ENCODE data around the gene RAP1GAP. TPM values are rescaled to one million over a fixed set of nuclear protein-coding genes. Genes with fewer than 3 reads are reported as not detected.

Gene RAP1GAP
- total RNA-seq, 6 experiments from 2014 or later = 0.07 to 0.19 TPM; not detected in 4

GRCh38 chr1:21630571-21631343 lies 38.4 kb downstream of the RAP1GAP start:
- no peak for TF ChIP-seq CTCF (IDR thresholded peaks at IDR 0.05)
- no peak overlapping the region for H3K4me3 Mint-ChIP-seq

GRCh38 chr1:21629971-21630370 lies 39.2 kb downstream of the RAP1GAP start:
- H3K27me3 Mint-ChIP-seq (ENCODE audit: insufficient read depth) = peaks cover 37% of the 10 kb centered on the region
- no peak for TF ChIP-seq CTCF (IDR thresholded peaks at IDR 0.05)
- no peaks in the 10 kb centered on the region for H3K4me1 Mint-ChIP-seq (ENCODE audit: low read depth)
- no peak overlapping the region for H3K4me3 Mint-ChIP-seq
- no peaks in the 10 kb centered on the region for H3K9me3 Mint-ChIP-seq
- no peaks in the 10 kb centered on the region for H3K36me3 Mint-ChIP-seq (ENCODE audit: low read depth)
- no peak overlapping the region for H3K27ac Mint-ChIP-seq
- no peak for DNase-seq

More at GRCh38 chr1:21630571-21631343, 38.4 kb downstream of the RAP1GAP start:
- H3K36me3 Mint-ChIP-seq (ENCODE audit: low read depth) = no peaks in the 10 kb centered on the region
- H3K9me3 Mint-ChIP-seq = no peaks in the 10 kb centered on the region
- H3K27me3 Mint-ChIP-seq (ENCODE audit: insufficient read depth) = peaks cover 41% of the 10 kb centered on the region
- H3K4me1 Mint-ChIP-seq (ENCODE audit: low read depth) = no peaks in the 10 kb centered on the region
- no peak for DNase-seq
- no peak overlapping the region for H3K27ac Mint-ChIP-seq

GRCh38 chr1:21628798-21629393 lies 40.3 kb downstream of the RAP1GAP start:
- TF ChIP-seq CTCF (IDR thresholded peaks at IDR 0.05) = no peak
- H3K27ac Mint-ChIP-seq = no peak overlapping the region
- no peak for DNase-seq
- no peaks in the 10 kb centered on the region for H3K36me3 Mint-ChIP-seq (ENCODE audit: low read depth)
- H3K9me3 Mint-ChIP-seq = no peaks in the 10 kb centered on the region
- no peak overlapping the region for H3K4me3 Mint-ChIP-seq
- H3K27me3 Mint-ChIP-seq (ENCODE audit: insufficient read depth) = peaks cover 32% of the 10 kb centered on the region
- no peaks in the 10 kb centered on the region for H3K4me1 Mint-ChIP-seq (ENCODE audit: low read depth)

GRCh38 chr1:21626921-21627339 lies 42.2 kb downstream of the RAP1GAP start:
- H3K27me3 Mint-ChIP-seq (ENCODE audit: insufficient read depth) = peaks cover 22% of the 10 kb centered on the region
- no peaks in the 10 kb centered on the region for H3K9me3 Mint-ChIP-seq
- TF ChIP-seq CTCF (IDR thresholded peaks at IDR 0.05) = no peak
- no peaks in the 10 kb centered on the region for H3K36me3 Mint-ChIP-seq (ENCODE audit: low read depth)
- no peak overlapping the region for H3K27ac Mint-ChIP-seq
- no peak overlapping the region for H3K4me3 Mint-ChIP-seq
- no peak for DNase-seq
- no peaks in the 10 kb centered on the region for H3K4me1 Mint-ChIP-seq (ENCODE audit: low read depth)

GRCh38 chr1:21625390-21626190 lies 43.6 kb downstream of the RAP1GAP start:
- Mint-ChIP-seq H3K4me1 (ENCODE audit: low read depth) (no peaks in the 10 kb centered on the region), H3K27ac (no peak overlapping the region), H3K4me3 (no peak overlapping the region), H3K9me3 (no peaks in the 10 kb centered on the region), H3K27me3 (ENCODE audit: insufficient read depth) (peaks cover 18% of the 10 kb centered on the region), H3K36me3 (ENCODE audit: low read depth) (no peaks in the 10 kb centered on the region)
- TF ChIP-seq CTCF (IDR thresholded peaks at IDR 0.05) = no peak
- DNase-seq = no peak
